Activated CD4-positive, alpha-beta T cell treated with anti-CD3 and anti-CD28 coated beads, Interleukin-2, amount 50 U/mL, for 24 hours (primary cell): Measurements from ENCODE around the gene SOHLH1.

ENCODE experiments used
- DNase-seq, 2 donors: peaks; one replicate each; pipeline ENCODE4 v3.0.0-alpha.2; 2020; ENCODE audit warnings: low read depth in 1 of 2, low spot score in 1 of 2

Gene SOHLH1

DNA sequence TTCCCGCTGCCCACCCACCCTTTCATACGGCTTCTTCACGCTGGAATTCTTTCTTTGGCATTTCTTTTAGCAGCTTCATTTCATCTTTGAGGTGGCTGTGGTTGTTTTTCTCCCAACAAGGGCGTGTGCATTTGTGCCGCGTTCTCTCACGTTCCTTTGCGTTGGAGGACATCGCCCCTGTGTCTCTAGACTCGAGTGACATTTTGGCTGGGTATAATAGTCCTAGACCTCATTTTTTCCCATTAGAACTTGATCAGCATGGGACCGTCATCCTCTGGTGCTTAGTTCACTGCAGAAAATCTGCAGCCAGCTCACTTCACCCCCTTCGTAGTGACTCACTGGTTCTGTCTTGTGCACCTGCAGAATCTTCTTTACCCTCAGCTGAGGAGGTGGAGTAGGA, 32.2 kb upstream of the SOHLH1 start:
- DNase-seq = no peak

DNA sequence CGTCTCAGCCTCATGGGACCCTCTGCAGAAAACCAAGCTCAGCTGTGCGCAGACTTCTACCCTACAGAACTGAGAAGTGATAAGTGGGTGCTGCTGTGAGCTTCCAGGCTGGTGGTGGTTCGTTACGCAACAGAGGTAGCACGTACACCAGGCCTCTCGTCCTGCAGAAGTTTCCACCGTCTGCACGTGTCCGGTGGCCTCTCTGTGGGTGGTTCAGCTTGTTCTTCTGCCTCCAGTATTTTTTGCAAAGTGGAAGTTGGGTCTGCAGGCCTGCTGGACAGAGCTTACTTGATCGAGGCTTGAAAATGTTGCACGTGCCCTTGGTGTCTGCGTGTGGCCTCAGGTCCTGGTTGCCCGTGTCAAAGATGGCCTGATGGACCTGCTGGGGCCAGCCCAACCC, 30.2 kb upstream of the SOHLH1 start:
- no peak for DNase-seq

DNA sequence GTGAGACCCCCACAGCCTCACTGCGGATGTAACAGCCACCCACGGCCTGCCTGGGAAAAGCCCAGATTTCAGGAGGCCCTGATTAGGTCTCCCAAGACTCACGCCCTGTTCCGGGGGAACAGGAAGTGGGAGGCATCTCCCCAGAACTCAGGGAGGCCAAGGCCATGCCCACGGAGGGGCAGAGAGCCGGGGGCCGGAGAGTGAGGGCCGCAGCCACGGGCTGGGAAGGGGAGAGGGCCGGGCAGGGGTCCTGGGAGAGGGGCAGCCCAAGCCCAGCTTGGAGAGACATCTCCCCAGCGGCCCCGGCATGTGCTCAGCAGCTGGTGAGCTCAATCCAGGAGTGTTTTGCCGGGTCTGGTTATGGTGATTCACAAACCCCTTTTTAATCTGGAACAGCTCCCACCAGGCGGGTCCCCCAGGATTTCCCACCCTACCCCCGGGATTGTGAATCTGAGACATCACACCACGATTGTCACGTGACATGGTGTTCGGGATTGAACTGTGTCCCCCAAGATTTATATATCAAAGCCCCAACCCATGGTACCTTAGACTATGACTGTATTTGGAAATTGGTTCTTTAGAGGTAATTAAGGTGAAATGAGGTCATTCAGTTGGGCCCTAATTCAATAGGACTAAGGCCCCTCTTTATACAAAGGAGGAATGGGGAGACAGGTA, 29.3 kb upstream of the SOHLH1 start:
- DNase-seq = no peak

DNA sequence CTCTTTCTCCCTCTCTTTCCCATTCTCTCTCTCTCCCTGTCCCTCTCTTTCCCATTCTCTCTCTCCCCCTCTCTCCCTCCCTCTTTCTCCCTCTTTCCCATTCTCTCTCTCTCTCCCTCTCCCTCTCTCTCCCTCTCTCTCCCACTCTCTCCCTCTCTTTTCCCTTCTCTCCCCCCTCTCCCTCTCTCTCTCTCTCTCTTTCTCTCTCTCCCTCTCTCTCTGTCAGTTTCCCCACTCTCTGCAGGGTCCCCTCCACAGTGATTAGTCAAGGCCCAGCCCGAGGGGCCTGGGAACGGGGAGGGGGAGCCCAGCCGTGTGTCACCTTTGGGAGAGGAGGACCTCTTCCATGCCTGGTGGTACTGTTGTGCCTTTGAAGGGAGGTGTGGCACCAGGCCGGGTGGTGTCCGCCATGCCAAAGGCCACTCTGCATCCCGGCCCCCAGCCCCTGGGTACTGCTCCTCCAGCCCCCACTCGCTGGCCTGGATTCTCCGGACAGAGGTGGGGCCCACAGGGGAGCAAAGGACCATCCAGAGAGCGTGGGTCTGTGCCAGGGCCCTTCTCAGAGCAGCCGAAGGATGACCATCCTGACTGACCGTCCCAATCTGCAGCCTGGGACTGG, 28.1 kb upstream of the SOHLH1 start:
- DNase-seq = no peak

GRCh38 chr9:135726138-135726853, 27.0 kb upstream of the SOHLH1 start:
- no peak for DNase-seq

DNA sequence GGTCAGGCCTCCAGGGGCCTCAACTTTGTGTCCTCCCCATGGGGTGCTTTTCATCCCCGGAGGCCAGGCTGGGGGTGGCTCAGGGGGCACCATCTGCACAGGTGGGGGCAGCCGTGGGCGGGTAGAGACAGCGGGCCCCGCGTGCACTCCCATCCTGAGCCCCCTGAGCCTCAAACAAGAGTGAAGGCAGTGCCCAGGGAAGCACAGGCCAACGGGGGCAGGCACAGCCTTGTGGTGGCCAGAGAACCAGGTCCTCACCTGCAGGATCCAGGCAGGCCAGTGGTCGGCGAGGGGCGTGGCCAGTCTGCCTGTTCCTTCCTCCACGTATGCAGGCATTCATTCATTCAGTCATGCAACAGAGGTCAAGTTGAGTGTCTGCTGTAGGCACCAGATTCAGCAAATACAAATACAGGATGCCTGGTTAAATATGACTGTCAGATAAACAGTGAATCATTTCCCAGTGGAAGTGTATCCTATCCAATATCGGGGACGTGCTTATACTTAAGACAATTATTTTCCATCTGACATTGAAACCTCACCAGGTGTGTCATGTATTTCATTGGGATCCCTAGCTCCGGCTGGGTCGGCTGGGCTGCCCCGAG, 25.0 kb upstream of the SOHLH1 start:
- no peak for DNase-seq

DNA sequence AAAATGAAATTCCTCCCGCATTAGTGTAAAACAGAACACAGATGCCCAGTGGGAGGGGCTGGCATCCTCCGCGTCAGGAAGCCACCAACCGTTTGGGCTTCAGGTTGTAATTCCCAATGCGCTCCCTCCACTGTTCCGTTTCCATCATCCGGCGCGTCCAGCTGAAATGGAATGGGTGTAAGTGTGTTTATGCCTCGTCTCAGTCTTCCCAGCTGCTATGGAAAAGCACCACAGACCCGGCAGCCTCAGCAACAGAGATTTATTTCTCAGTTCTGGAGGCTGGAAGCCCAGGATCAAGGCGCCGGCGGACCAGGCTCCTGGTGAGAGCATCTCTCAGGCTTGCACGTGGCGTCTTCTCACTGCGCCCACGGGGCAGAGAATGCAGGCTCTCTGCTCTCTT, 23.1 kb upstream of the SOHLH1 start:
- no peak for DNase-seq

- no peak for DNase-seq
Observed at GRCh38 chr9:135719472-135719871, 20.2 kb upstream of the SOHLH1 start.

DNA sequence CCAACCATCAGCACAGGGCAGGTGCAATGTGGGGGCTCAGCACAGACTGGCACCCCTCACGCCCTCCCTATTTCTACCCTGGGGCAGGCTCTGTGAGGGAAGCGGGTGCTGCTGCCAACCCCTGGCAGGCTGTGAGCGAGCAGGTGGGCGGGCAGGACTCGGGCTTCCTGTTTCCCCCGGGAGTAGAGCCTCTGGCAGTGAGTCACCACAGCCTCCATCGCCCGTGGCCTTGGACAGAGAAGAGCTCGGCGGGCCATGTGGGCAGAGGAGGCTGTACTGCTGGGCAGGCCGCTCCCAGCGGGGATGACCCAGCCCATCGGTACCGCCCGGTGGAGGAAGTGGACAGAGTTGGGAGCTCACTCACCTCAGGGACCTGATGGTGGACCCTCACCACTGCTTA, 19.3 kb upstream of the SOHLH1 start:
- no peak for DNase-seq

GRCh38 chr9:135717410-135717809, 18.1 kb upstream of the SOHLH1 start:
- DNase-seq = no peak

GRCh38 chr9:135716045-135716444, 16.8 kb upstream of the SOHLH1 start:
- no peak for DNase-seq

DNA sequence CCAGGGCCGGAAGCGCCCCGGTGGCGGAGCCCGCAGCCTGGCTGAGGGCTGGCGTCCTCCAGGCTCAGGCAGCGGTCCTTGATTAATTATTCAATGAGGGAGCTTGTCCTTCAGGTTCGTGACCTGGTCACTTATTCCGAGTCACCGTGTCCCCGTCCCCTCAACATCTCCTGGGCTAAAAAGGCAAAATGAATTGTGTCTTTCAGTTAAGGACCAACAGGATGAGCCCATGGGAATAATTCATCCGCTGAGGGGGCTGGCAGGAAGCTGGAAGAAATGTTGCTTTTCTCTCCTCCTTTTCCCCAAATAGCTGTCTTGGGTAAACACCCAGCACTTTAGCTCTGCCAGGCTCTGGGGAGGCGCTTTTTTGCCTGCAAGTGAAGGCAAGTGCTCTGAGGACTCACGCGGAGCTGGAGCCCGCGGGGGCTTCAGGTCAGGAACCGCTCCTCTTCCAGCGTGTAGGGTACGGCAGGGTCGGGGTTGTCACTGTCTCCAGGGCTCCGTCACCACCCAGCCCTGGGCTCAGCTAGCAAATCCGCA, 15.8 kb upstream of the SOHLH1 start:
- no peak for DNase-seq

DNA sequence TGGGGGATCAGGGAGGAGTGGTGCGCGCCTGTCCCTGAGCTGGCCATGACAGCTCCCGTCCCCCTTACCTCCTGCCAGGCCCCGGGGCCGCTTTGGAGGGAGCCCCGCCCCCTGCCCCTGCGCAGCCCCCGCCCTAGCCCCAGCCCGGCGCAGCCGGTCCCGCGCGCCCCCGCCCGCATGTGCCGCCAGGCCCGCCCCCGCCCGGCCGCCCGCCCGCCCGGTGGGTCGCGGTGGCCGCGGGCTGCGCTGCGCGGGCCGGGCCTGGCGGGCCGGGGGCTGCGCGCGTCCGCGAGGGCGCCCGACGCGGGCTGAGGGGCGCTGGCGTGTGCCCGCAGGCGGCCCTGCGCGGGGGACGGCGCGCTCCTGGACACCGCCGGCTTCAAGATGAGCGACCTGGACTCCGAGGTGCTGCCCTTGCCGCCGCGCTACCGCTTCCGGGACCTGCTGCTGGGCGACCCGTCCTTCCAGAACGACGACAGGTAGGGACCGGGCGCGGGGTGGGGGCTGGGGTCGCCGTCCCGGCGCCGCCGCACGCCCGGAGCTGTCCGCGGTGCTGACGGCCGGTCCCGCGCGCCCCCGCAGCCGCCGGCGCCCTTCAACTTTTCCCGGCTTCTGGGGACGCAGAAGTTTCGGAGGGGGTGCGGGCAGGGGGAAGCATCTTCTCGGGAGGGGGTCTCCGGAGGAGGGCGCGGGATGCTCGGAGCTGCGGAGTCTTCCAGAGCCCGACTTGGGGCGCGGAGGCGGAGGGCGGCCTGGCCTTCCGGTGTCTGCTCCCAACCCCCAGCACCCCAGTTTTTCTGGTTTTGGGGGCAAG, 15.2 kb upstream of the SOHLH1 start:
- DNase-seq = no peak

GRCh38 chr9:135712613-135713295, 13.5 kb upstream of the SOHLH1 start:
- DNase-seq = no peak

DNA sequence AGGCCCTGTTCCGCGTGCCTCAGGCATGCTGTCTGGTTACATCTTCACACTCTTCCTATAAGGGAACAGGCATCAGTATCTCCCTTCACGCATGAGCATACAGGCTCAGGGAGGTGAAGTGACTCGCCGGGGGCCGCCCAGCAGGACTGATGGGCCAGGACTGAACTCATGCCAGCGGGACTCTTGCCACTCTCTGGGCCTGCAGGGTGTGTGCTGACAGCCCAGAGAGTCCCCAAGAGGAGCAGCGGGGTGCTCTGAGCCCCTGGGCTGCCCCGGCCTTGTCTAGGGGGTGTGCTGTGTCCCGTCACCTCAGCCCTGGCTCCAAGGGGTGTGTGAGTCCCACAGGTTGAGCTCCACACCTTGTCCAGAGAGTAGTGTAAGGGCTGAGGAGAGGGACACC, 12.6 kb upstream of the SOHLH1 start:
- no peak for DNase-seq

DNA sequence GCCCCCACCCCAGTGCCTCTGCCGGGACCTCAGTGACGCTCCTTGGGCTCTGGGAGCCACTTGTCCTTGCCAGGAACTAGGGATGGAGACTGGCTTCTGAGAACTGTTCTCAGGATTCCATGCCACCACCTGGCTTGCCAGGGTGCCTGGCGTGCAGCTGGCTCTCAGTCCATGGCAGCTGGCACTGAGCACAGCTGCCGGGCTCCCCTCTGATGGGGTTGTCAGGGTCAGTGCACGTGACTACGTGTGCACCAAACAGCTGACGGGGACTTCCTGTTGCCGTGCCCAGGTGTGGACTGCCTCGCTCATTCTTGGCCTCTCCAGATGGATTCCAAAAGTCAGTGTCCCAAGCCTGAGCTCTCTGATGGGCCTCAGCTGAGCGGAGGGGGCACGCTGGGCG, 12.1 kb upstream of the SOHLH1 start:
- no peak for DNase-seq

DNA sequence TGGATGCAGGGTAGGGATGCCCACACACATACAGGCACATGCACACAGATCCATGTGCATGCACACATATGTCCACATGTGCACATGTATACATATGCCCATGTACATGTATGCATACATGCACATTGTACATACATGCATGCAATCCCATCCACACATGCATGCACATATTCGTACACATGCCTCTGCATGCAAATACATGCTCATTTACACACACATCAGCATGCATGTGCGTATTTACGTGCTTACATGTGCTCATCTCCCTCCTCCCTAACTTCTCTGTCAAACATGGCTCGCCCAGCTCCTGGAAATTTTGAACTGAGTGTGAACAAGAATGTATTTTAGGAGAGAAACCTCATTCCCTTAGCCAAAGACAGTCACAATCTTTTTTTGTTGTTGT, 8.9 kb upstream of the SOHLH1 start:
- no peak for DNase-seq

DNA sequence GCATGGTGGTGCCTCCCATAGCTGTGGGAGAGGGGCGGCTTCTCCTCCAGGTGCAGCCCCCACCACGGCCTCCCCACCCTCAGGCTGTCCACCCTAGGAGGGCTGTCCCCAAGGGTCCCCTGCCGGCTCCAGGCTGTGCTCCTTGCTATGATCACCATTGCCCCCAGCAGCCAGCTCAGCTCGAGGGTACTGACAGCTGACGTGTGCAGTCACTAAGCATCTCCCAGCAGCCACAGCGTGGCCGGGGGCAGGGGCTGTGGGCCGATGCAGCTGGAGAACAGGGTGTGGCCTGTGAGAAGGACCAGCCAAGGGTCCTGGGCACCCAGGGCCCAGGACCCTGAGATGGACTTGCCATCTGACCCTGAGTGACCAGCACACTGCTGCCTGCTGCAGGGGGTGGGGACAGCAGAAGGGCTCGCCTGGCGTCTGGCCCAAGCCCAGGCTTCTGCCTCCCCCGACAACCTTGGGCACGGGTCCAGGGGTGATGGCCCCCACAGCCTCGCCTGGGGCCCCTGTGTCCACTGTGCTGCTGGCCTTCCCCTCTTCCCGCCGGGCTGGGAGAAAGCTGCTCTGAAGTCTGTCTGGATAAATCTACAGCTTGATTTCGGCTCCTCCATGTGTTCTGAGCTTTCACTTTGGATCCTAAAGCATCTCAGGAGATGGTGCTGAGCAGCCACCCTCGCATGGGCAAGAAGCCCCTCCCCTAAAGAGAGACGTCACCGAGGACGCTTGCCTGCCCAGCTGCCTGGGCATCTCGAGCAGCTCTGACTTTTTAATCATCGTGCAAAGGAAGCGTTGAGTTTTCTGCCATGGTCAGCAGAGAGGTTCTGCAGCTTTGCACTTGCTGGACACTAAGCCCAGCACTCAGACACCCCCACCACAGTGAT, 8.2 kb upstream of the SOHLH1 start:
- DNase-seq = no peak

DNA sequence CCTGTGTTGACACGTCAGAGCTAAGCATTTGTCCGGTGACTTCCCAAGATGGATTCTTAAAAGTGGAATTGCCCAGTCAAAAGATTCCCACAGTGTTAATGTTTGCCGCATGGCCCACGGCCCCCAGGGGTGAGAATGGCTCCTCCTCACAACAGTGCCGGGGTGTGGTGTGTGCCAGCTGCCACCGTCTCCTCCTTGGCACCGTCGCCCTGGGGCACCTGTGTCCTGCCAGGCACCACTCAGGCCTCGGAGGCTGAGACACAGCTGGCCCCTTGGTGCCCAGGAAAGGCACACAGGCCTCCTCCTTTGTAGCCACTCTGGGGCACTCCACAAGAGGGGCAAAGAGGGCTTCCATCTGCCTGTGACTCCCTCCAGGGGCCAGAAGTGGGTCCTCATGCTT, 7.0 kb upstream of the SOHLH1 start:
- no peak for DNase-seq

- no peak for DNase-seq
Observed at GRCh38 chr9:135705376-135705775, 6.1 kb upstream of the SOHLH1 start.
